HCT116 (cell line): ENCODE measurements around the gene CD19. TPM values are rescaled to one million over a fixed set of nuclear protein-coding genes. Genes with fewer than 3 reads are reported as not detected.

Experiments used
- ATAC-seq: fragments of 200-7000 bp; cut with Tn5 transposase; 2 replicates; pipeline ENCODE4 v1.9.1; 2020; ENCODE audit warnings: mild to moderate bottlenecking, moderate library complexity
- BruUV-seq: library from RNA; stranded (reverse); fragments of 400-500 nt; replicated peaks from 2 replicates; lab custom pipeline; 2021; lab: Mats Ljungman, UMichigan
- CTCF ChIA-PET: fragments of 300-600 bp; sonication (Branson Sonifier 250); formaldehyde crosslinking; loops from one replicate; lab custom pipeline; 2021; ENCODE audit warnings: antibody characterized with exemption; lab: Charles Lee
- POLR2A ChIA-PET: fragments of 300-600, 350-600 bp; sonication (Branson Sonifier 250); formaldehyde crosslinking; loops from one replicate; lab custom pipeline; 2021; ENCODE audit warnings: antibody characterized with exemption; lab: Charles Lee
- RAD21 ChIA-PET, 2 experiments: fragments of 300-600 bp; sonication (Branson Sonifier 250); formaldehyde crosslinking; loops; one replicate each; lab custom pipeline; 2023; ENCODE audit warnings: low total read pairs in 2 of 2; ENCODE audit not compliant: uncharacterized antibody in 2 of 2, unreplicated experiment in 2 of 2, low non-redundant PET in 1 of 2; lab: Charles Lee
- DNase-seq: peaks from one replicate; pipeline ENCODE4 v3.0.0-alpha.2; 2010; ENCODE audit warnings: low read depth, low spot score
- H2AFZ ChIP-seq: fragments of 200-600 bp; shearing (Covaris generic), sonication (generic); 2 replicates; pipeline ENCODE4 v1.6.1; 2017; ENCODE audit warnings: low read depth, mixed run types, mixed read lengths, antibody characterized with exemption, low read length; ENCODE audit not compliant: poor library complexity, severe bottlenecking
- H3K27ac ChIP-seq: 2 replicates; pipeline ENCODE4 v1.5.1; 2012; ENCODE audit warnings: low read depth, low read length
- H3K27me3 ChIP-seq: fragments of 200-600 bp; sonication (generic); 2 replicates; pipeline ENCODE4 v1.6.1; 2016; ENCODE audit warnings: mixed run types, low read length, mixed read lengths; ENCODE audit not compliant: insufficient read depth
- H3K36me3 ChIP-seq, 2 experiments: fragments of 200-500 bp in 1 of 2; fragments of 200-600 bp in 1 of 2; sonication (Bioruptor generic) in 1 of 2; sonication (generic) in 1 of 2; 2 replicates each; pipeline versions ENCODE4 v1.5.1 to v1.6.1; 2014 to 2016; ENCODE audit warnings: low read length in 2 of 2, inconsistent platforms in 1 of 2, mixed read lengths in 1 of 2, mixed run types in 1 of 2; ENCODE audit not compliant: insufficient read depth in 2 of 2, control insufficient read depth in 1 of 2
- H3K4me1 ChIP-seq, 2 experiments: fragments of 200-600 bp in 1 of 2; sonication (generic) in 1 of 2; 2 replicates each; pipeline versions ENCODE4 v1.5.1 to v1.6.1; 2012 to 2017; ENCODE audit warnings: low read length in 2 of 2, inconsistent platforms in 1 of 2, mild to moderate bottlenecking in 1 of 2, mixed read lengths in 1 of 2, mixed run types in 1 of 2, moderate library complexity in 1 of 2; ENCODE audit not compliant: insufficient read depth in 2 of 2, control insufficient read depth in 1 of 2
- H3K4me2 ChIP-seq: fragments of 200-600 bp; sonication (generic); 2 replicates; pipeline ENCODE4 v1.6.1; 2017; ENCODE audit warnings: mixed run types, low read length, mixed read lengths
- H3K4me3 ChIP-seq, 2 experiments: fragments of 200-600 bp in 1 of 2; sonication (generic) in 1 of 2; replicated peaks in 1 of 2; 2 replicates each; pipeline ENCODE4 v1.5.1; 2011 to 2016; ENCODE audit warnings: low read length in 2 of 2, control low read depth in 1 of 2, low read depth in 1 of 2, mild to moderate bottlenecking in 1 of 2, mixed read lengths in 1 of 2, mixed run types in 1 of 2
- H3K79me2 ChIP-seq: fragments of 200-600 bp; sonication (generic); 2 replicates; pipeline ENCODE4 v1.6.1; 2017; ENCODE audit warnings: mild to moderate bottlenecking, mixed run types, low read length, moderate library complexity, mixed read lengths; ENCODE audit not compliant: insufficient read depth
- H3K9ac ChIP-seq: fragments of 200-600 bp; sonication (generic); 2 replicates; pipeline ENCODE4 v1.6.1; 2016; ENCODE audit warnings: low read length, mixed read lengths
- H3K9me2 ChIP-seq: fragments of 200-600 bp; sonication (generic), shearing (Covaris generic); 2 replicates; pipeline ENCODE4 v1.6.1; 2017; ENCODE audit warnings: mixed run types, mild to moderate bottlenecking, moderate library complexity; ENCODE audit not compliant: insufficient read depth
- H3K9me3 ChIP-seq, 2 experiments: fragments of 200-500 bp in 1 of 2; fragments of 200-600 bp in 1 of 2; sonication (Bioruptor generic) in 1 of 2; sonication (generic) in 1 of 2; 2 replicates each; pipeline ENCODE4 v1.6.1; 2014 to 2017; ENCODE audit warnings: low read length in 2 of 2, mixed read lengths in 2 of 2, inconsistent platforms in 1 of 2, low read depth in 1 of 2, mild to moderate bottlenecking in 1 of 2, mixed run types in 1 of 2, moderate library complexity in 1 of 2; ENCODE audit not compliant: control insufficient read depth in 1 of 2, insufficient read depth in 1 of 2
- H4K20me1 ChIP-seq: fragments of 200-600 bp; sonication (generic), shearing (Covaris generic); 2 replicates; pipeline ENCODE4 v1.6.1; 2017; ENCODE audit warnings: mixed run types, mild to moderate bottlenecking, moderate library complexity; ENCODE audit not compliant: insufficient read depth
- EGR1 ChIP-seq: IDR thresholded peaks from 2 replicates; pipeline ENCODE4 v1.6.1; 2012; ENCODE audit warnings: low read depth
- EZH2 ChIP-seq: fragments of 200-600 bp; sonication (generic); IDR thresholded peaks from 2 replicates; pipeline ENCODE4 v1.6.1; 2017; ENCODE audit warnings: antibody characterized with exemption, mixed run types
- FOSL1 ChIP-seq: IDR thresholded peaks from 2 replicates; pipeline ENCODE4 v1.6.1; 2012; ENCODE audit warnings: low read depth
- TCF7L2 ChIP-seq: IDR thresholded peaks from 2 replicates; pipeline ENCODE4 v1.7.0; 2011; ENCODE audit warnings: borderline replicate concordance, inconsistent platforms; ENCODE audit not compliant: insufficient read depth, insufficient read length; ENCODE audit errors: extremely low read depth
- ZFX ChIP-seq: fragments of 450-650 bp; IDR thresholded peaks from 2 replicates; pipeline ENCODE4 v1.6.1; 2017
- ZNF274 ChIP-seq: fragments of 200-500 bp; sonication (Bioruptor generic); IDR thresholded peaks from 2 replicates; pipeline ENCODE4 v1.6.1; 2014; ENCODE audit warnings: mild to moderate bottlenecking, low read depth, low read length, inconsistent platforms
- intact Hi-C: fragments of 100-400 bp; cut with micrococcal nuclease; formaldehyde crosslinking; loops from 2 replicates; pipeline ENCODE4 v1.10.0; 2022
- total RNA-seq: library from RNA; stranded (reverse); gene quantifications from one replicate; pipeline ENCODE4 v1.2.1, GENCODE V29; 2021; ENCODE audit not compliant: unreplicated experiment
- TF ChIP-seq, protein P1 (sequence below): IDR thresholded peaks from 2 replicates; pipeline ENCODE4 v1.6.1; 2012; ENCODE audit warnings: low read depth
- TF ChIP-seq, protein P2 (sequence below): IDR thresholded peaks from 2 replicates; pipeline ENCODE4 v1.6.1; 2012

CD19 gene
- total RNA-seq, 1 experiment from 2014 or later, result 0.27 TPM

DNA sequence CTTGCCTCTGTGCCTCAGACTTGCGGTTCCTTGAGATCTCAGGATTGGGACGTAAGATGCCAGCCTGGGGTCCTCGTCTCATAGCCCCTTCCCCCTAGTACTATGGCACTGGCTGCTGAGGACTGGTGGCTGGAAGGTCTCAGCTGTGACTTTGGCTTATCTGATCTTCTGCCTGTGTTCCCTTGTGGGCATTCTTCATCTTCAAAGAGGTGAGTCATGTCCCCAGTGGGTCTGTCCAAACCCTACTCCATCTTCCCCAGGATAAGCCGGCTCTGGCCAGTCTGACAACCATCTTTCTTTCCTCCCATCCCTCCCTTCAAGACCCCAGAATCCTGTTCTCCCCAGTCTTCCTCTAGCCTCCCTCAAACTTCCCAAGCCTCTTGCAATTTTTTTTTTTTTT lies 3.6 kb downstream of the CD19 start:
- H3K79me2 ChIP-seq, result no peaks in the 10 kb centered on the region
- H3K27me3 ChIP-seq, result no peaks in the 10 kb centered on the region
- TF ChIP-seq, protein P1, sequence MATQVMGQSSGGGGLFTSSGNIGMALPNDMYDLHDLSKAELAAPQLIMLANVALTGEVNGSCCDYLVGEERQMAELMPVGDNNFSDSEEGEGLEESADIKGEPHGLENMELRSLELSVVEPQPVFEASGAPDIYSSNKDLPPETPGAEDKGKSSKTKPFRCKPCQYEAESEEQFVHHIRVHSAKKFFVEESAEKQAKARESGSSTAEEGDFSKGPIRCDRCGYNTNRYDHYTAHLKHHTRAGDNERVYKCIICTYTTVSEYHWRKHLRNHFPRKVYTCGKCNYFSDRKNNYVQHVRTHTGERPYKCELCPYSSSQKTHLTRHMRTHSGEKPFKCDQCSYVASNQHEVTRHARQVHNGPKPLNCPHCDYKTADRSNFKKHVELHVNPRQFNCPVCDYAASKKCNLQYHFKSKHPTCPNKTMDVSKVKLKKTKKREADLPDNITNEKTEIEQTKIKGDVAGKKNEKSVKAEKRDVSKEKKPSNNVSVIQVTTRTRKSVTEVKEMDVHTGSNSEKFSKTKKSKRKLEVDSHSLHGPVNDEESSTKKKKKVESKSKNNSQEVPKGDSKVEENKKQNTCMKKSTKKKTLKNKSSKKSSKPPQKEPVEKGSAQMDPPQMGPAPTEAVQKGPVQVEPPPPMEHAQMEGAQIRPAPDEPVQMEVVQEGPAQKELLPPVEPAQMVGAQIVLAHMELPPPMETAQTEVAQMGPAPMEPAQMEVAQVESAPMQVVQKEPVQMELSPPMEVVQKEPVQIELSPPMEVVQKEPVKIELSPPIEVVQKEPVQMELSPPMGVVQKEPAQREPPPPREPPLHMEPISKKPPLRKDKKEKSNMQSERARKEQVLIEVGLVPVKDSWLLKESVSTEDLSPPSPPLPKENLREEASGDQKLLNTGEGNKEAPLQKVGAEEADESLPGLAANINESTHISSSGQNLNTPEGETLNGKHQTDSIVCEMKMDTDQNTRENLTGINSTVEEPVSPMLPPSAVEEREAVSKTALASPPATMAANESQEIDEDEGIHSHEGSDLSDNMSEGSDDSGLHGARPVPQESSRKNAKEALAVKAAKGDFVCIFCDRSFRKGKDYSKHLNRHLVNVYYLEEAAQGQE, result no peak
- no peaks in the 10 kb centered on the region for H3K36me3 ChIP-seq
- intact Hi-C loops, result no loop called here
- POLR2A ChIA-PET, result no interaction called here
- H2AFZ ChIP-seq, result no peak overlapping the region
- H3K4me1 ChIP-seq, result peaks cover 4 to 19% of the 10 kb centered on the region in 2 experiments; a peak in 3 of 4 replicates
- no peak overlapping the region for H3K4me3 ChIP-seq
- H3K9me2 ChIP-seq, result no peaks in the 10 kb centered on the region
- ATAC-seq (no peak), DNase-seq (no peak)
- no peak overlapping the region for H3K27ac ChIP-seq
- no peaks in the 10 kb centered on the region for H3K9me3 ChIP-seq
- H3K4me2 ChIP-seq, result peak overlapping the region; percentile 66; the same call in 1 of the 2 replicates
- H4K20me1 ChIP-seq, result no peaks in the 10 kb centered on the region
- no TSS peak for BruUV-seq
- RAD21 ChIA-PET, result no interaction called here
- no peak overlapping the region for H3K9ac ChIP-seq
- CTCF ChIA-PET, result no interaction called here

DNA sequence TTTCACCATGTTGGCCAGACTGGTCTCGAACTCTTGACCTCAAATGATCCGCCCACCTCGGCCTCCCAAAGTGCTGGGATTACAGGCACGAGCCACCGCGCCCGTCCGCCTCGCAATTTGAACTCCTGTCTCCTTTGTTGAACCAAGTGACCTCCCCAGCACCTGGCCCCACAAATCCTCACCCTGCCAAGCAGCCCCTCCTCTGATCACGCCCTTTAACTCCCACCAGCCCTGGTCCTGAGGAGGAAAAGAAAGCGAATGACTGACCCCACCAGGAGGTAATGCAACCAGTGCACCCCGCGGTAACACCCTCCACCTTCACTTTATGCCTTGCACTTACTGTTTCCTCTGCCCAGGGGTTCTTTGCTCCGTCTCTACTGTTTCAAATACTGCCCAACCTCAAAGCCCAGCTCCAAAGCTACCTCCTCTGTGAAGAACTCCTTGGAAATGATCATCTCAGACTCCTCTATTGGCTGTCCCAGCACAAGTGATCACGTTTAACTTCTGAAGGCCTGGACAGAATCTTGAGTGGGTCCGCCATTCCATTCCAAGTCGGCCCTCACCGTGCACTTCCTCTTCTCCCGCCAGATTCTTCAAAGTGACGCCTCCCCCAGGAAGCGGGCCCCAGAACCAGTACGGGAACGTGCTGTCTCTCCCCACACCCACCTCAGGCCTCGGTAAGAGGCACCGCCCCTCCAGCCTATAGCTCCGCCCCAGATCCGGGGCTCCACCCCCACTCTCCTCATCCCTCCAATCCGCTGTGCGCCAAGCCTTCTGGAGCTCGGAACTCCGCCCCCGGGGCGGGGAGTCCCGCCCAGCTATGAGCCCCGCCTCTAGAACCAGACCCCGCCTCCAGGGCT lies 4.4 kb downstream of the CD19 start:
- peak; percentile 69 for DNase-seq
- BruUV-seq, result no TSS peak
- Histone ChIP-seq H4K20me1 (no peaks in the 10 kb centered on the region), H3K4me2 (peak overlapping the region; percentile 66), H3K27ac (no peak overlapping the region), H3K79me2 (no peaks in the 10 kb centered on the region), H2AFZ (peak overlapping the region; percentile 56), H3K9me2 (no peaks in the 10 kb centered on the region), H3K27me3 (no peaks in the 10 kb centered on the region), H3K4me3 (peak overlapping the region in 1 of 2 experiments; percentile 39; a peak in 3 of 4 replicates), H3K9me3 (no peaks in the 10 kb centered on the region), H3K9ac (no peak overlapping the region), H3K4me1 (peaks cover 4 to 19% of the 10 kb centered on the region in 2 experiments; a peak in 3 of 4 replicates), H3K36me3 (no peaks in the 10 kb centered on the region)
- ATAC-seq, result peak; percentile 99
- TF ChIP-seq ZNF274 (no peak), ZFX (no peak), EZH2 (no peak), FOSL1 (no peak), TCF7L2 (peak; percentile 21), EGR1 (no peak)
- TF ChIP-seq, protein P2, sequence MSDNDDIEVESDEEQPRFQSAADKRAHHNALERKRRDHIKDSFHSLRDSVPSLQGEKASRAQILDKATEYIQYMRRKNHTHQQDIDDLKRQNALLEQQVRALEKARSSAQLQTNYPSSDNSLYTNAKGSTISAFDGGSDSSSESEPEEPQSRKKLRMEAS, result no peak
- RAD21 ChIA-PET, result interaction anchor here (0.5 to 0.9 kb wide), 2 partner anchors 9 to 108 kb away, joined by 3 read pairs; no protein-coding TSS in a partner anchor
- POLR2A ChIA-PET, result interaction anchor here (0.8 to 1.1 kb wide), 2 partner anchors 9 to 14 kb away, joined by 4 read pairs; partner anchors contain the start of gene NFATC2IP
- CTCF ChIA-PET, result interaction anchor here (1.1 kb wide), 1 partner anchor 9 kb away, joined by 10 read pairs; no protein-coding TSS in a partner anchor
- intact Hi-C loops, result no loop called here
